Measurements from ENCODE around the gene NOD2. TPM values are rescaled to one million over a fixed set of nuclear protein-coding genes. Genes with fewer than 3 reads are reported as not detected.

The NOD2 gene
- total RNA-seq, 1 experiment from 2014 or later: 5.4 TPM

DNA sequence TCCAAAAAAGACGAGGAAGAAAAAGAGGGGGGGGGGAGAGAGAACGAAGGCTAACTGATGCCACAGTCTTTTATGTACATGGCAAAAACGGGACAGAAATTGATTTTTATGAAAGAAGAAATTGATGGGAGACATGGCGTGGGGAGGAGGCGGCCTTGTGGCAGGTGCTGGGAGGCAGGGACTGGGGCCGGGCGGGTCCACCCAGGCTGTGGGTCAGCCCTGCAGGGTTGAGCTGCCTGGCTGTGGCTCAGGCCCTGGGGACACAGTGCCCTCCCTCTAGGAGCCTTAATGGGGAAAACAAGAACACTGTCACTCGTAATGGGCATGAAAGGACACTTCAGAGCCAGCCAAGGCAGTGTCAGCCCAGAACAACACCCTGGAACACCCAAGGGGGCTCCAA, 47.1 kb upstream of the NOD2 start:
- CTCF ChIA-PET: no interaction called here
- no peaks in the 10 kb centered on the region for H3K36me3 ChIP-seq (ENCODE audit: control insufficient read depth in 1 of 2, insufficient read depth in 2 of 2, low read length in 2 of 2)
- no peak for TF ChIP-seq FOSL1 (IDR thresholded peaks at IDR 0.05; ENCODE audit: low read depth)
- TF ChIP-seq ZFX (IDR thresholded peaks at IDR 0.05): no peak
- TF ChIP-seq, protein P1, sequence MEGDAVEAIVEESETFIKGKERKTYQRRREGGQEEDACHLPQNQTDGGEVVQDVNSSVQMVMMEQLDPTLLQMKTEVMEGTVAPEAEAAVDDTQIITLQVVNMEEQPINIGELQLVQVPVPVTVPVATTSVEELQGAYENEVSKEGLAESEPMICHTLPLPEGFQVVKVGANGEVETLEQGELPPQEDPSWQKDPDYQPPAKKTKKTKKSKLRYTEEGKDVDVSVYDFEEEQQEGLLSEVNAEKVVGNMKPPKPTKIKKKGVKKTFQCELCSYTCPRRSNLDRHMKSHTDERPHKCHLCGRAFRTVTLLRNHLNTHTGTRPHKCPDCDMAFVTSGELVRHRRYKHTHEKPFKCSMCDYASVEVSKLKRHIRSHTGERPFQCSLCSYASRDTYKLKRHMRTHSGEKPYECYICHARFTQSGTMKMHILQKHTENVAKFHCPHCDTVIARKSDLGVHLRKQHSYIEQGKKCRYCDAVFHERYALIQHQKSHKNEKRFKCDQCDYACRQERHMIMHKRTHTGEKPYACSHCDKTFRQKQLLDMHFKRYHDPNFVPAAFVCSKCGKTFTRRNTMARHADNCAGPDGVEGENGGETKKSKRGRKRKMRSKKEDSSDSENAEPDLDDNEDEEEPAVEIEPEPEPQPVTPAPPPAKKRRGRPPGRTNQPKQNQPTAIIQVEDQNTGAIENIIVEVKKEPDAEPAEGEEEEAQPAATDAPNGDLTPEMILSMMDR (IDR thresholded peaks at IDR 0.05 in 2 of 3, conservative IDR thresholded peaks at IDR 0.05 in 1 of 3; ENCODE audit: borderline replicate concordance in 1 of 3, insufficient read depth in 1 of 3, low read depth in 2 of 3, low read length in 2 of 3): no peak
- TF ChIP-seq, protein P2, sequence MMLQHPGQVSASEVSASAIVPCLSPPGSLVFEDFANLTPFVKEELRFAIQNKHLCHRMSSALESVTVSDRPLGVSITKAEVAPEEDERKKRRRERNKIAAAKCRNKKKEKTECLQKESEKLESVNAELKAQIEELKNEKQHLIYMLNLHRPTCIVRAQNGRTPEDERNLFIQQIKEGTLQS (IDR thresholded peaks at IDR 0.05): no peak
- TF ChIP-seq SIN3A (IDR thresholded peaks at IDR 0.05; ENCODE audit: low read depth): no peak
- no peak for TF ChIP-seq YY1 (IDR thresholded peaks at IDR 0.05; ENCODE audit: extremely low read depth, insufficient replicate concordance, low read depth, low read length)
- no peak for TF ChIP-seq EGR1 (IDR thresholded peaks at IDR 0.05; ENCODE audit: low read depth)
- TF ChIP-seq SRF (IDR thresholded peaks at IDR 0.05; ENCODE audit: low read depth): no peak
- no peak for TF ChIP-seq RAD21 (IDR thresholded peaks at IDR 0.05; ENCODE audit: low read depth)
- no peak for TF ChIP-seq CBX3 (IDR thresholded peaks at IDR 0.05; ENCODE audit: low read depth)
- no peak for TF ChIP-seq EZH2phosphoT487 (IDR thresholded peaks at IDR 0.05; ENCODE audit: borderline replicate concordance)
- TF ChIP-seq POLR2AphosphoS5 (IDR thresholded peaks at IDR 0.05; ENCODE audit: low read depth, low read length): no peak
- no peak for TF ChIP-seq POLR2A (IDR thresholded peaks at IDR 0.05; ENCODE audit: borderline replicate concordance, extremely low read depth, insufficient read depth, insufficient read length)
- TF ChIP-seq TCF7L2 (IDR thresholded peaks at IDR 0.05; ENCODE audit: borderline replicate concordance, extremely low read depth, insufficient read depth, insufficient read length): no peak
- no peak for TF ChIP-seq EZH2 (IDR thresholded peaks at IDR 0.05)
- TF ChIP-seq ZNF274 (IDR thresholded peaks at IDR 0.05; ENCODE audit: low read depth, low read length): no peak
- TF ChIP-seq, protein P3, sequence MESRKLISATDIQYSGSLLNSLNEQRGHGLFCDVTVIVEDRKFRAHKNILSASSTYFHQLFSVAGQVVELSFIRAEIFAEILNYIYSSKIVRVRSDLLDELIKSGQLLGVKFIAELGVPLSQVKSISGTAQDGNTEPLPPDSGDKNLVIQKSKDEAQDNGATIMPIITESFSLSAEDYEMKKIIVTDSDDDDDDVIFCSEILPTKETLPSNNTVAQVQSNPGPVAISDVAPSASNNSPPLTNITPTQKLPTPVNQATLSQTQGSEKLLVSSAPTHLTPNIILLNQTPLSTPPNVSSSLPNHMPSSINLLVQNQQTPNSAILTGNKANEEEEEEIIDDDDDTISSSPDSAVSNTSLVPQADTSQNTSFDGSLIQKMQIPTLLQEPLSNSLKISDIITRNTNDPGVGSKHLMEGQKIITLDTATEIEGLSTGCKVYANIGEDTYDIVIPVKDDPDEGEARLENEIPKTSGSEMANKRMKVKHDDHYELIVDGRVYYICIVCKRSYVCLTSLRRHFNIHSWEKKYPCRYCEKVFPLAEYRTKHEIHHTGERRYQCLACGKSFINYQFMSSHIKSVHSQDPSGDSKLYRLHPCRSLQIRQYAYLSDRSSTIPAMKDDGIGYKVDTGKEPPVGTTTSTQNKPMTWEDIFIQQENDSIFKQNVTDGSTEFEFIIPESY (IDR thresholded peaks at IDR 0.05; ENCODE audit: extremely low read depth, insufficient replicate concordance, low read length): no peak
- TF ChIP-seq ELF1 (IDR thresholded peaks at IDR 0.05; ENCODE audit: borderline replicate concordance, low read depth): no peak
- no peak for TF ChIP-seq JUND (IDR thresholded peaks at IDR 0.05)
- TF ChIP-seq, protein P4, sequence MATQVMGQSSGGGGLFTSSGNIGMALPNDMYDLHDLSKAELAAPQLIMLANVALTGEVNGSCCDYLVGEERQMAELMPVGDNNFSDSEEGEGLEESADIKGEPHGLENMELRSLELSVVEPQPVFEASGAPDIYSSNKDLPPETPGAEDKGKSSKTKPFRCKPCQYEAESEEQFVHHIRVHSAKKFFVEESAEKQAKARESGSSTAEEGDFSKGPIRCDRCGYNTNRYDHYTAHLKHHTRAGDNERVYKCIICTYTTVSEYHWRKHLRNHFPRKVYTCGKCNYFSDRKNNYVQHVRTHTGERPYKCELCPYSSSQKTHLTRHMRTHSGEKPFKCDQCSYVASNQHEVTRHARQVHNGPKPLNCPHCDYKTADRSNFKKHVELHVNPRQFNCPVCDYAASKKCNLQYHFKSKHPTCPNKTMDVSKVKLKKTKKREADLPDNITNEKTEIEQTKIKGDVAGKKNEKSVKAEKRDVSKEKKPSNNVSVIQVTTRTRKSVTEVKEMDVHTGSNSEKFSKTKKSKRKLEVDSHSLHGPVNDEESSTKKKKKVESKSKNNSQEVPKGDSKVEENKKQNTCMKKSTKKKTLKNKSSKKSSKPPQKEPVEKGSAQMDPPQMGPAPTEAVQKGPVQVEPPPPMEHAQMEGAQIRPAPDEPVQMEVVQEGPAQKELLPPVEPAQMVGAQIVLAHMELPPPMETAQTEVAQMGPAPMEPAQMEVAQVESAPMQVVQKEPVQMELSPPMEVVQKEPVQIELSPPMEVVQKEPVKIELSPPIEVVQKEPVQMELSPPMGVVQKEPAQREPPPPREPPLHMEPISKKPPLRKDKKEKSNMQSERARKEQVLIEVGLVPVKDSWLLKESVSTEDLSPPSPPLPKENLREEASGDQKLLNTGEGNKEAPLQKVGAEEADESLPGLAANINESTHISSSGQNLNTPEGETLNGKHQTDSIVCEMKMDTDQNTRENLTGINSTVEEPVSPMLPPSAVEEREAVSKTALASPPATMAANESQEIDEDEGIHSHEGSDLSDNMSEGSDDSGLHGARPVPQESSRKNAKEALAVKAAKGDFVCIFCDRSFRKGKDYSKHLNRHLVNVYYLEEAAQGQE (IDR thresholded peaks at IDR 0.05; ENCODE audit: low read depth): no peak
- no peaks in the 10 kb centered on the region for H3K4me1 ChIP-seq (ENCODE audit: control insufficient read depth in 1 of 2, insufficient read depth in 2 of 2, low read length in 2 of 2)
- H3K79me2 ChIP-seq (ENCODE audit: insufficient read depth, low read length): no peaks in the 10 kb centered on the region
- POLR2A ChIA-PET: no interaction called here
- H3K9me3 ChIP-seq (ENCODE audit: control insufficient read depth in 1 of 2, insufficient read depth in 1 of 2, low read depth in 1 of 2, low read length in 2 of 2): no peaks in the 10 kb centered on the region
- no peak for DNase-seq (ENCODE audit: low read depth, low spot score)
- no peak overlapping the region for H3K27ac ChIP-seq (ENCODE audit: low read depth, low read length)
- no peaks in the 10 kb centered on the region for H3K27me3 ChIP-seq (ENCODE audit: insufficient read depth, low read length)
- H2AFZ ChIP-seq (ENCODE audit: low read depth, low read length, poor library complexity, severe bottlenecking): no peak overlapping the region
- no peak for ATAC-seq
- RAD21 ChIA-PET (ENCODE audit: low non-redundant PET in 1 of 2, low total read pairs in 2 of 2, uncharacterized antibody in 2 of 2, unreplicated experiment in 2 of 2): no interaction called here
- no peak overlapping the region for H3K4me2 ChIP-seq (ENCODE audit: low read length)
- no peak overlapping the region for H3K9ac ChIP-seq (ENCODE audit: low read length)
- BruUV-seq (replicated peaks): no TSS peak
- no peaks in the 10 kb centered on the region for H4K20me1 ChIP-seq (ENCODE audit: insufficient read depth)
- H3K4me3 ChIP-seq (replicated peaks in 1 of 2; ENCODE audit: low read depth in 1 of 2, low read length in 2 of 2): no peak overlapping the region
- H3K9me2 ChIP-seq (ENCODE audit: insufficient read depth): no peaks in the 10 kb centered on the region
- intact Hi-C loops (cut with micrococcal nuclease): no loop called here
